Omental fat pad (tissue), 4 donors: ENCODE measurements around the gene WDR89. TPM values are rescaled to one million over a fixed set of nuclear protein-coding genes. Genes with fewer than 3 reads are reported as not detected.

Experiments used
- ATAC-seq: fragments of 150-250 bp; one replicate; pipeline ENCODE4 v1.9.1; 2016; ENCODE audit warnings: mild to moderate bottlenecking, moderate library complexity; ENCODE audit not compliant: low FRiP score
- DNase-seq: peaks from one replicate; pipeline ENCODE4 v3.0.0-alpha.2; 2019; ENCODE audit warnings: low spot score
- total RNA-seq, 4 donors: library from RNA; depleted of rRNA; stranded (reverse); fragments of >200 nt; gene quantifications; one replicate each; pipeline ENCODE4 v1.1.0, GENCODE V29; 2016
- TF ChIP-seq, protein P1 (sequence below), 3 donors: fragments of 450-650 bp; IDR thresholded peaks; one replicate each; pipeline ENCODE4 v1.5.1; 2016 to 2017; ENCODE audit warnings: antibody characterized with exemption in 3 of 3, mild to moderate bottlenecking in 3 of 3, moderate library complexity in 2 of 3

The WDR89 gene
- total RNA-seq, 4 donors from 2014 or later = 4.7 to 9.5 (median 6.3) TPM

DNA sequence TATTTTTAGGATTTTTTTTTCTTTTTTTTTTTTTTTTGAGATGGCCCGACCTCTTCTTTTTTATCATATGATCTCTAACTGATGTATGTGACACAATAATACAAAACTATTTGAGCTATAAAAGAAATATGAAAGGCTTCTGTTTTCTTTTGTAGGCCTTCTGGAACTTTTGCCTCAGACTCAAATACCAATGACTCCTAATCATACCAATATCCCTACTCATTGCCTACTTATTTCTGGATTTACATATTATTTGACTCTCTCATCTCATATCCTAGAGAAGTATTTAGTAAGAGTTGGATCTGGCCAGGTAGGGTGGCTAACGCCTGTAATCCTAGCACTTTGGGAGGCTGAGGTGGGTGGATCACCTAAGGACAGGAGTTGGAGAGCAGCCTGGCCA lies 12.7 kb upstream of the WDR89 start:
- DNase-seq = no peak
- TF ChIP-seq, protein P1, sequence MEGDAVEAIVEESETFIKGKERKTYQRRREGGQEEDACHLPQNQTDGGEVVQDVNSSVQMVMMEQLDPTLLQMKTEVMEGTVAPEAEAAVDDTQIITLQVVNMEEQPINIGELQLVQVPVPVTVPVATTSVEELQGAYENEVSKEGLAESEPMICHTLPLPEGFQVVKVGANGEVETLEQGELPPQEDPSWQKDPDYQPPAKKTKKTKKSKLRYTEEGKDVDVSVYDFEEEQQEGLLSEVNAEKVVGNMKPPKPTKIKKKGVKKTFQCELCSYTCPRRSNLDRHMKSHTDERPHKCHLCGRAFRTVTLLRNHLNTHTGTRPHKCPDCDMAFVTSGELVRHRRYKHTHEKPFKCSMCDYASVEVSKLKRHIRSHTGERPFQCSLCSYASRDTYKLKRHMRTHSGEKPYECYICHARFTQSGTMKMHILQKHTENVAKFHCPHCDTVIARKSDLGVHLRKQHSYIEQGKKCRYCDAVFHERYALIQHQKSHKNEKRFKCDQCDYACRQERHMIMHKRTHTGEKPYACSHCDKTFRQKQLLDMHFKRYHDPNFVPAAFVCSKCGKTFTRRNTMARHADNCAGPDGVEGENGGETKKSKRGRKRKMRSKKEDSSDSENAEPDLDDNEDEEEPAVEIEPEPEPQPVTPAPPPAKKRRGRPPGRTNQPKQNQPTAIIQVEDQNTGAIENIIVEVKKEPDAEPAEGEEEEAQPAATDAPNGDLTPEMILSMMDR (IDR thresholded peaks at IDR 0.05) = no peak
- no peak for ATAC-seq

GRCh38 chr14:63652406-63652805 lies 10.7 kb upstream of the WDR89 start:
- TF ChIP-seq, protein P1 (IDR thresholded peaks at IDR 0.05) = no peak
- no peak for ATAC-seq
- DNase-seq = no peak

- ATAC-seq (no peak), DNase-seq (no peak)
- TF ChIP-seq, protein P1 (IDR thresholded peaks at IDR 0.05) = no peak
These were observed 8.7 kb upstream of the WDR89 start for GRCh38 chr14:63650256-63650952.

DNA sequence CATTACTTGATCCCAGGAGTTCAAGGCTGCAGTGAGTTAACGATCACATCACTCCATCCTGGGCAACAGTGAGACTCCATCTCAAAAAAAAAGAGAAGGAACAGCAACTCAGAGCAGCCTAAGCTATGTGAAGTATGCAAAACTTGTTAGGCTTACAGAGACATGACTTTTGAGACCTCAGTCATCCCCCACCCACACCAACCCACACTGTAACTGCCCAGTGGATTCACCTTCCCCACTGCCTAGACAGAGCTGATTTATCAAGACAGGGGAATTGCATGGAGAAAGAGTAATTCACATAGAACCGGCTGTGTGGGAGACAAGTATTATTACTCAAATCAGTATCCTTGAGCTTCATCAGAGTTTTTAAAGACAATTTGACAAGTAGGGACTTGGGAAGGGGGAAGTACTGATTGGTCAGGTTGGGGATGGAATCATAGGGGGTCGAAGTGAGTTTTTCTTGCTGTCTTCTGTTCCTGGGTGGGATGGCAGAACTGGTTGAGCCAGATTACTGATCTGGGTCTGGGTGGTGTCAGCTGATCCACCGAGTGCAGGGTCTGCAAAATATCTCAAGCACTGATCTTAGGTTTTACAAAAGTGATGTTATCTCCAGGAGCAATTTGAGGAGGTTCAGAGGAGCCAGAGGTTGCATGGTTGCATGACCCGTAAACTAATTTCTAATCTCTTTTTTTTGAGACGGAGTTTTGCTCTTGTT lies 6.2 kb upstream of the WDR89 start:
- no peak for ATAC-seq
- TF ChIP-seq, protein P1 (IDR thresholded peaks at IDR 0.05) = no peak
- DNase-seq = no peak

DNA sequence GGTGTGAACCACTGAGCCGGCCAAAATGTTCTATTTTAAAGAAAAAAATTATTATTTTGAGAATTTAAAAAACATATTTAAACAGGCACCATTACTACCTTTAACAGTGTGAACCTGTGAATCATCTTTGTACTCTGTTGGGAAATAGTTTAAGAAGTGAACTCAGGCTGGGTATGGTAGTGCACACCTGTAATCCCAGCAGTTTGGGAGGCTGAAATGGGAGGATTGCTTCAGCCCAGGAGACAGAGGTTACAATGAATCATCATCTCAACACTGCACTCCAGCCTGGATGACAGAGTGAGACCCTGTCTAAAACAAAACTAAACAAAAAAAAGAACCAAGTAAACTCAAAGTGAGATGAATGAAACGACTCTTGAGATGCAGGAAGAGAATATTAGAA lies 3.1 kb upstream of the WDR89 start:
- no peak for ATAC-seq

GRCh38 chr14:63642656-63643382 lies 1.1 kb upstream of the WDR89 start:
- DNase-seq = no peak
- no peak for ATAC-seq
- TF ChIP-seq, protein P1 (IDR thresholded peaks at IDR 0.05) = no peak

More for the DNA sequence above, 3.1 kb upstream of the WDR89 start:
- no peak for DNase-seq
- TF ChIP-seq, protein P1 (IDR thresholded peaks at IDR 0.05) = no peak
